ENCODE data around the gene SAE1. TPM values are rescaled to one million over a fixed set of nuclear protein-coding genes. Genes with fewer than 3 reads are reported as not detected.

The SAE1 gene
- total RNA-seq, 1 experiment from 2014 or later, result 179 TPM

- no peak for DNase-seq (ENCODE audit: low spot score)
These were observed 23.8 kb upstream of the SAE1 start for GRCh38 chr19:47106821-47107201.

- DNase-seq (ENCODE audit: low spot score), result no peak
These were observed 23.3 kb upstream of the SAE1 start for GRCh38 chr19:47107202-47107952.

- DNase-seq (ENCODE audit: low spot score), result no peak
These were observed 22.5 kb upstream of the SAE1 start for GRCh38 chr19:47107953-47108746.

- no peak for DNase-seq (ENCODE audit: low spot score)
These were observed 21.5 kb upstream of the SAE1 start for GRCh38 chr19:47109177-47109540.

- DNase-seq (ENCODE audit: low spot score), result no peak
These were observed 20.9 kb upstream of the SAE1 start for GRCh38 chr19:47109541-47110375.

GRCh38 chr19:47110521-47111005 lies 20.1 kb upstream of the SAE1 start:
- DNase-seq (ENCODE audit: low spot score), result no peak

- DNase-seq (ENCODE audit: low spot score), result no peak
These were observed 19.5 kb upstream of the SAE1 start for GRCh38 chr19:47111006-47111621.

- no peak for DNase-seq (ENCODE audit: low spot score)
These were observed 18.9 kb upstream of the SAE1 start for GRCh38 chr19:47111682-47112165.

GRCh38 chr19:47112166-47112996 lies 18.3 kb upstream of the SAE1 start:
- DNase-seq (ENCODE audit: low spot score), result peak; percentile 86

- peak; percentile 95 for DNase-seq (ENCODE audit: low spot score)
These were observed 17.4 kb upstream of the SAE1 start, which contains the start of gene ZC3H4 for GRCh38 chr19:47112997-47113849. Gene ZC3H4 (minus strand): TSS chr19:47113776. CDS start chr19:47112584, 1,192 bp downstream.

- no peak for DNase-seq (ENCODE audit: low spot score)
These were observed 16.6 kb upstream of the SAE1 start for GRCh38 chr19:47113850-47114651.

- no peak for DNase-seq (ENCODE audit: low spot score)
These were observed 10.1 kb upstream of the SAE1 start for GRCh38 chr19:47120470-47121067.

GRCh38 chr19:47122359-47123335 lies 8.0 kb upstream of the SAE1 start:
- DNase-seq (ENCODE audit: low spot score), result peak; percentile 63

GRCh38 chr19:47123406-47123805 lies 7.2 kb upstream of the SAE1 start:
- DNase-seq (ENCODE audit: low spot score), result no peak

- DNase-seq (ENCODE audit: low spot score), result peak; percentile 58
These were observed 5.5 kb upstream of the SAE1 start for GRCh38 chr19:47124937-47125668.

GRCh38 chr19:47125669-47125938 lies 5.0 kb upstream of the SAE1 start:
- DNase-seq (ENCODE audit: low spot score), result no peak

- no peak for DNase-seq (ENCODE audit: low spot score)
These were observed 1.1 kb upstream of the SAE1 start for GRCh38 chr19:47129579-47129978.

All from A172 (cell line).